ENCODE measurements around the gene PSMB5.

DNA sequence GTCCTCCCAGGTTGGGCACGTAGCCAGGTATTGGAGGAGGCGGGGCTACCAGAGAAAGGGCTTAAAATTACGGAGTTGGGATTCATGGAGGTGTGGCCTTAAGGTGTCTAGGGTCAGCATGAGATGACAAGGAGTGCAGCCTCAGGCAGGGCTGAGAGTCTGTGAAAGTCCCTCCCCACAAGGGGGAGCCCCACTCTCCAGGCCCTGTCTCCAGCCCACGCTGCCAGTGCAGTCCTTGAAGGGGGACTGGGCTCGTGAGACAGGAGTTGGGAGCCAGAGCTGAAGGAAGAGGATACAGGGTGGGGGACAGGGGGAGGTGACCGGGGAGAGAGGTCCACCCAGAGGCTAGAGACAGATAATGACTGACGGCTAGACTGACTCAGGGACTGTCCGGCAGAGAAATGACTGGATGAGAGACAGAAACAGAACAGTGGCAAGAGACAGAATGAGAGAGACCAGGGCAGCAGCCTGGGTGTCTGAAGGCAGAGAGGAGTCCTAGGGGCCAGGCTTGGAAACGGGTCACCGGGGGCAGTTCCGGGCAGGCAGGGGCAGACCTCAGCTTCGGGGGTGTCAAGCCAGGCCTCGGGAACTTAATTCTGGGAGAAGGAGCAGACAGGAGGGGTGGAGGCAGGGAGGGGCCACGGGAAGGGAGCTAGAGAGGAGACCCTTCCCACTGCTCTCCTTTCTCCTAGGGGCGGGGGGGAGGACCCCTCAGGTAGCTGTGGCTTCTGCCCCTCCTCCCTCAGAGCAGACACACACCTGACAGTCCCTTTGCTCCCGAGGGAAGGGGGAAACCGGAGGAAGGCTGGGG is 21.6 kb upstream of the PSMB5 start:
- peak; percentile 17 to 63 for TF ChIP-seq CTCF (IDR thresholded peaks at IDR 0.05)
- TF ChIP-seq EP300 (IDR thresholded peaks at IDR 0.05) = no peak
